ENCODE measurements around the gene DCLK3. TPM values are rescaled to one million over a fixed set of nuclear protein-coding genes. Genes with fewer than 3 reads are reported as not detected.

DCLK3 gene
- total RNA-seq, 4 donors from 2014 or later: 0.09 to 0.47 (median 0.12) TPM; not detected in 1

DNA sequence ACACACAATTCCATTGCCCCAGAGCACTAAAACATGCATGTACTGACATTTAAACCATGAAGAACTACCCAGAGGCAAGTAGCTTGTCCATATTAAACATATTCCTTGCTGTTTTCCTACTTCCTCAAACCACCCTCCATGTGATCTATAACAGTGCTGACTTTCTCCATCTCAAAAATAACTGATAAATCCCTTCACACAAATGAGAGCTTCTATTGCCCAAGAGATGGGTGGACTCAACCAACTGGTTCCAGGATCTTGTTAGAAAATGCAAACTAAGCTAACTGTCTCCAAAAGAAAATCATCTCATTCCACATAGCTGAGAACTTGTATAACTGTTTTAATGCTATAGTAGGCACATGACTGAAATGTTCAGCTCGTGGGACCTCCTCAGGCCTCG is 29.6 kb downstream of the DCLK3 start:
- ATAC-seq (ENCODE audit: low FRiP score) (no peak), DNase-seq (ENCODE audit: low spot score) (no peak)
- TF ChIP-seq, protein P1, sequence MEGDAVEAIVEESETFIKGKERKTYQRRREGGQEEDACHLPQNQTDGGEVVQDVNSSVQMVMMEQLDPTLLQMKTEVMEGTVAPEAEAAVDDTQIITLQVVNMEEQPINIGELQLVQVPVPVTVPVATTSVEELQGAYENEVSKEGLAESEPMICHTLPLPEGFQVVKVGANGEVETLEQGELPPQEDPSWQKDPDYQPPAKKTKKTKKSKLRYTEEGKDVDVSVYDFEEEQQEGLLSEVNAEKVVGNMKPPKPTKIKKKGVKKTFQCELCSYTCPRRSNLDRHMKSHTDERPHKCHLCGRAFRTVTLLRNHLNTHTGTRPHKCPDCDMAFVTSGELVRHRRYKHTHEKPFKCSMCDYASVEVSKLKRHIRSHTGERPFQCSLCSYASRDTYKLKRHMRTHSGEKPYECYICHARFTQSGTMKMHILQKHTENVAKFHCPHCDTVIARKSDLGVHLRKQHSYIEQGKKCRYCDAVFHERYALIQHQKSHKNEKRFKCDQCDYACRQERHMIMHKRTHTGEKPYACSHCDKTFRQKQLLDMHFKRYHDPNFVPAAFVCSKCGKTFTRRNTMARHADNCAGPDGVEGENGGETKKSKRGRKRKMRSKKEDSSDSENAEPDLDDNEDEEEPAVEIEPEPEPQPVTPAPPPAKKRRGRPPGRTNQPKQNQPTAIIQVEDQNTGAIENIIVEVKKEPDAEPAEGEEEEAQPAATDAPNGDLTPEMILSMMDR (IDR thresholded peaks at IDR 0.05): no peak

DNA sequence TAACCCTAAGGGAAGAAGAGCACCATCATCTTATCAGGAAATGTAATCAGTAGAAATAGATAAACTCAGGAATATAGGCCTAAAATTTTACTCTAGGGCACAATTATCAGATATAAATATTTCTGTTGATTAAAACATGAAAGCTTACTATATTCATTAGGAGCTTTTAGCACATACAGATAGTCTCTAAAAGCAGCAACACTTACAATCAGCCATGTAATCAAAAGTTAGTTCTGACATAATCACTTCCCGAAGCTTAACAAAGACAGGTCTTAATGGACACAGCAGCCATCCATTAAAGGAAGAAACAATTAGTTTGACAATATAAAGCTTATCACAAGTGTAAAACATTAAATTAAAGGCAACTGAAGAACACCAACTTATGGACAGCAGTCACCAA is 30.6 kb downstream of the DCLK3 start:
- no peak for DNase-seq (ENCODE audit: low spot score)
- TF ChIP-seq, protein P1 (IDR thresholded peaks at IDR 0.05): no peak
- ATAC-seq (ENCODE audit: low FRiP score): no peak

DNA sequence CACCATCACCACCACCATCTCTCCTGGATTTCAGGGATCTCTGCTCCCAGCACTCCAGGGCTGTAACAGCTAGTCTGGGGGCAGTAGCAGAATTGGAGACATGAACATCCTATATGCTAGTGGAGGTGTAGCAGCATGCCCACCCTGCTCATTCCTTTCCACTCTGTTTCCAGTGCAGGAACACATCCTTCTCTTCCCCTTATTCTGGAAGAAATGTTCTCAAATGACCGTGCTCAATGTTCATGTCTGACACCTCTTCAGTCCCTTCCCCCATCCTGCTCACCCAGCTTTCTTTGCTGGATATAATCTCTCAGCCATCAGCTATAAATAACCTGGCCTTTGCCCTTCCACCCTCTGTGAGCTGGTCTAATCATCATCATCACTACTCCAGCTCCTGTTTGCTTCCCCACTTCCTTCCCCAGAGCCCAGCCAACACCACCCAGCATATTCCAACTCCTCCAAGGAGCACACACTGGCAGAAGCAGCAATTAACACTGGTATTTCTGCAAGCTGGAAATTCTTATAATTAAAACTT is 31.1 kb downstream of the DCLK3 start:
- TF ChIP-seq, protein P1 (IDR thresholded peaks at IDR 0.05): no peak
- ATAC-seq (ENCODE audit: low FRiP score) (peak; percentile 35), DNase-seq (ENCODE audit: low spot score) (no peak)

DNA sequence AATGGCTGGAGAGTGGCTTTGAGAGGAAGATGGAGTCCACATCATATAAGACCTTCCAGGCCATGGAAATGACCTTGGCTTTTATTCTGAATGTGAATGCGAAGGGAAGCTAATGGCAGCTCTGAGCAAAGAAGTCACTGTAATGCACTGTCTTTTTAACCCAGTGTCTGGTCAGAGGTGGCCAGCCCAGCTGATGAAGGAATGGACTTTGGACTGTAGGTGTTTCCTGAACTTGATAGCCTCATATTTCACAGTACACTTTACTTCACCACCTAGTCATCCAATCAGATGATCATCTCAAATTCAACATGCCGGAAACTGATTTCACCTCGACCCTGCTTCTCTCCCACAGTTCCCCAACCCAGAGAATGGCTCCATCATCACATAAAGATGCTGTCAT is 33.4 kb downstream of the DCLK3 start:
- DNase-seq (ENCODE audit: low spot score) (no peak), ATAC-seq (ENCODE audit: low FRiP score) (no peak)
- TF ChIP-seq, protein P1 (IDR thresholded peaks at IDR 0.05): no peak

DNA sequence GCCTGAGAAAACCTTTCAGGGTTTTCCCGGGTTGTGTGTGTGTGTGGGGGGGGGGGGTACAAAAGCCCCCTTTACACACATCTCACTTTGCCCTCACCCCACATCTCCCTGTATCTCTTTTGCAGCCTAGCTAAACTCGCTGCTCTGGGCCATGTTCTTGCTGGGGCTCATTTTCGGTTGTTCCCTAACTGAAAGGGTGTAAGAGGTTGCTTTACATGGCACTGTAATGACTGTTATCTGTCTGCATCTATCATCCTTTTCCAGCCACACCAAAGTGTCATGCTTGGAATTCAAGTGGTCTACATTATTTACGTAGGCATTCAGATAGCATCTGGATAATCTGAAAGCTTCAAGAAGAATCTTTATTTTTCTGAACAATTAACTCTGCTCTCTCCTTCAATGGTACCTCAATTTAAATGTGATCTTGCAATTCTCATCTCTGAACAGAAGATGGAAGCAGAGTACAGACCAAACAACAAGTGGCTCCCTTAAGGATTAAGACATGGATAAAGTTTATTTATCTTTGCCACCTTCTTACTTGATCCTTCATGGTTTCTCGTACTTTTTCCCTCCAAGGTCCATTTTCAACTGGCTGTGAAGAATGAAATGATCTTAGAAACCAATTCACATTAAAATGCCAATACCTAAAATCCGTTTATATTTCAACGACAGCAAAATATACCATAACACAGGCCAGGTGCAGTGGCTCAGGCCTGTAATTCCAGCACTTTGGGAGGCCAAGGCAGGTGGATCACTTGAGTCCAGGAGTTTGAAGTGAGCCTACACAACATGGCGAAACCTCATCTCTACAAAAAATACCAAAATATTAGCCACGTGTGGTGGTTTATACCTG is 34.9 kb downstream of the DCLK3 start:
- TF ChIP-seq, protein P1 (IDR thresholded peaks at IDR 0.05): no peak
- ATAC-seq (ENCODE audit: low FRiP score) (peak; percentile 36), DNase-seq (ENCODE audit: low spot score) (no peak)

DNA sequence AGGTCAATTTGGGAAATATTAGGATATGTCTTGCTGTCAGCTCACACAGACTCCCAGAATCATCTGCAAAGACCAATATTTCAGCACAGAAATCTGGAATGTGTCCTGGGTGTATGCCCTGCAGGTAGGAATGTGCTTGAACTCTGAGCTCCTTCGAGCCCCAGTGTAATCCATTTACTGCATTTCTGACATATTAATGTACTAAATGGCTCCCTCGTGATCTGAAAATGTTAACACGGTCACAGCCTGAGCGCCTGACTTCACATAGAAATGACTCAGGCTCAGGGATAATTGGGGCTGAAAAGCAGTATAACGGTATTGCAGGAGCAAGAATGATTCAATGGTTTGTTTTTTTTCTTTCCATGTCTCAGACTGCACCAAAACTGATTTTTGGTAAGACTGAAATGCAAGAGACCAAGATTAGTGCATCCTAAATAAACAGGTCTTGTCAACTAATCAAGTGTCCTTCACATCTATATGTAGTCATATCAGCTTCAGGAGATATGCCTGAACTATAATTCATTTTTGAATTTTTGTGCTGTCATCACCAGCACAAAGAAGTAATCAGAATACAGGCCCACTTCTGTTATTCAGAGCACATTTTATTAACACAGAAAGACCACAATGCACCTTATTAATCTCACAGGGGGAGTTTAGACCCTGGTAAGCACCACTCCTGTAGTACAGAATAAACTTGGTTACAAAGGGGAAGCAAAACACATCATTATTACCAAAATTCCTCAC is 49.8 kb downstream of the DCLK3 start:
- DNase-seq (ENCODE audit: low spot score) (no peak), ATAC-seq (ENCODE audit: low FRiP score) (peak; percentile 41)
- TF ChIP-seq, protein P1 (IDR thresholded peaks at IDR 0.05): no peak
